ENCODE data around the gene RERE.
A peak's percentile ranks its signal among the peaks of the same experiment; 100 is the strongest.

Gene RERE

GRCh38 chr1:8816831-8817411 is 519 bp downstream of the RERE start:
- Histone ChIP-seq H3K9me3 (ENCODE audit: control insufficient read depth, low read length) (no peaks in the 10 kb centered on the region), H3K4me3 (ENCODE audit: extremely low read depth, insufficient read depth, low read length, poor library complexity, severe bottlenecking) (peak overlapping the region; percentile 93), H3K36me3 (ENCODE audit: control insufficient read depth, insufficient read depth, low read length) (no peaks in the 10 kb centered on the region), H3K27ac (ENCODE audit: low read depth, low read length, severe bottlenecking) (peak overlapping the region; percentile 93), H3K4me1 (ENCODE audit: control insufficient read depth, insufficient read depth, low read length, poor library complexity, severe bottlenecking) (peaks cover 20% of the 10 kb centered on the region)
- WGBS, 2 experiments (ENCODE audit: insufficient coverage in 2 of 2) = 0 to 1% methylated on average over 31 to 39 of the region's 41 CpGs

DNA sequence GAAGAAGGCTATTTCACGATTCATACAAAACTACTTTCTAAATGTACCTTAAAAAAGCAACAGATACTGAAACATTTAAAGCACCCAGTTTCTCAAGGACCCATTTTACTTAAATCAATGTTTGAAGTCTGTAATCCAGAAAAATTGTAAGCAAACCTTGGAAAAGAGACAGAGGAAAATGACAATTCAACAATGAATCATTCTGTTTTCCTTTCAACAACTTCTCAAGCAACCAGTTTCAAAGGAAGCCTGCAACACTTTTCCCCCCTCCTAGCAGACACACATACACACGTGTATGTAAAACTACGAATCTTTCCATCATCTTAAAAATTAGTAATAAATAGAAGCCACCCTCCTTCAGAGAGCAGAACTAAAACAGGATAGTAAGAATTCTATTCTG is 1.2 kb downstream of the RERE start:
- 40 to 67% methylated on average over 1 of the region's 3 CpGs for WGBS, 2 experiments (ENCODE audit: insufficient coverage in 2 of 2)
- no peaks in the 10 kb centered on the region for H3K9me3 ChIP-seq (ENCODE audit: control insufficient read depth, low read length)
- H3K4me1 ChIP-seq (ENCODE audit: control insufficient read depth, insufficient read depth, low read length, poor library complexity, severe bottlenecking) = peaks cover 15% of the 10 kb centered on the region
- H3K4me3 ChIP-seq (ENCODE audit: extremely low read depth, insufficient read depth, low read length, poor library complexity, severe bottlenecking) = peak overlapping the region; percentile 93
- H3K27ac ChIP-seq (ENCODE audit: low read depth, low read length, severe bottlenecking) = peak overlapping the region; percentile 93
- H3K36me3 ChIP-seq (ENCODE audit: control insufficient read depth, insufficient read depth, low read length) = no peaks in the 10 kb centered on the region

DNA sequence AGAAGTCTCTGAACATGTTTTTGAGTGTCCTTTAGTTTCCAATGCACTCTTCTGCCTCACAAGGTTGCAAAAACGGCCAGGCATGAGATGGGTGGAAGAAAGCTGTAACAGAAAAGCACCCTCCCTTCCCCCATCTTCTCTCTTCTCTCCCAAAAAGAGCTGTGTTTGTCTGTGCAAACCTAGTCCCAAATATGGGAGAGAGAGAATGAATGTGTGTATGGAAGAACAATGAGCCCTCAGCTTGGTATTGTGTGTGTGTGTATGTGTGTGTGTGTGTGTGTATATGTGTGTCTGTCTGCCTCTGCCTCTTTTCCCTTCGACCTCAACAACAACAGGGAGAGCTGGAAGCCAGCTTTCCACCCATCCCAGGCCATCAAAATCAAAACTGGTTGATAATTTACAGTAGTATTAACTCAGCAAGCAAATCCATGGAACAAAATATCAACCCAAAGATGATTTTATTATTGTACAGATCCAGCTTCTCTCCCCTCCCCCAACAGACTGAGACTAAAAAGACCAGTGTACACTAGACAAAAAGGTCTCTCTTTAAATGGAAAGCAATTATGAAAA is 1.8 kb downstream of the RERE start:
- Histone ChIP-seq H3K4me3 (ENCODE audit: extremely low read depth, insufficient read depth, low read length, poor library complexity, severe bottlenecking) (peak overlapping the region; percentile 93), H3K4me1 (ENCODE audit: control insufficient read depth, insufficient read depth, low read length, poor library complexity, severe bottlenecking) (peaks cover 15% of the 10 kb centered on the region), H3K27ac (ENCODE audit: low read depth, low read length, severe bottlenecking) (peak overlapping the region; percentile 93), H3K9me3 (ENCODE audit: control insufficient read depth, low read length) (no peaks in the 10 kb centered on the region), H3K36me3 (ENCODE audit: control insufficient read depth, insufficient read depth, low read length) (no peaks in the 10 kb centered on the region)
- no CpG with 5 or more reads among the region's 2 CpGs for WGBS, 2 experiments (ENCODE audit: insufficient coverage in 2 of 2)

DNA sequence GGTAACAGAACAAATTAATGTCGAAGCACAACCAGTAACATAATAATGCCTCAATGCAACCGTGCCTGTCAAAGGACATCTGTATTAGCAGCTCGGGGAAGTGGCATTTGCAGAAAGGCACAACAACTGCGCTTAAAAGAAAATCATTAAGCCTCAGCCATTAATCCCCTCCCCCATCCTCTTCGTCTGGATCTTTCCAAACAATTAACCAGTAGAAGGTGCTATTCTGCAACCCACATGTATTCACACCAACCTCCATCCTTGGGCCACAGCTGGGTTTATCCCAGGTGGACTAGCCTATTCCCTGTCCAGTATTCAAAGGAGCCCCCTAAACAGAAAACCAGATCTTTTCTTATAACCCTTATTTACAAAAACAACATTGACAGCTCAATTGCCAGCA is 2.6 kb downstream of the RERE start:
- Histone ChIP-seq H3K27ac (ENCODE audit: low read depth, low read length, severe bottlenecking) (no peak overlapping the region), H3K36me3 (ENCODE audit: control insufficient read depth, insufficient read depth, low read length) (no peaks in the 10 kb centered on the region), H3K4me3 (ENCODE audit: extremely low read depth, insufficient read depth, low read length, poor library complexity, severe bottlenecking) (no peak overlapping the region), H3K4me1 (ENCODE audit: control insufficient read depth, insufficient read depth, low read length, poor library complexity, severe bottlenecking) (peaks cover 15% of the 10 kb centered on the region), H3K9me3 (ENCODE audit: control insufficient read depth, low read length) (no peaks in the 10 kb centered on the region)
- WGBS, 2 experiments (ENCODE audit: insufficient coverage in 2 of 2) = 30 to 37% methylated on average over 4 to 5 of the region's 5 CpGs

DNA sequence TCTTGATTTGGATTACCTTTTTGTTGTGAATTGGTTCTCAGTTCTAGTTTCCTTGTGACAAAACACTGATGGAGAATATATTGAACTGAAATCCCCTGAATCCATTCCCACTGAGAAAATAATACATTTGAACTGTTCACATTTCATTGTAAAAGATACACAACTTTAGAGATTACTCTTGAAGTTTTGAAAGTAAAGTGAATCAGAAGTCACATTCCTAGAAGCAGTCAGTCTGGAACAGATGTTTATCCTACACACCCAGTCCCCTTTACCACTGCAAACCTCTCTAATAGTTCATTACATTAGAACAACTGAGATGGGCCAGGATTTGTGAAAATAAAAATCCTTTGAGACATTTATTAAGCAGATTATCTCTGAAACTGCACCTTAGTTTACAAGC is 3.4 kb downstream of the RERE start:
- H3K9me3 ChIP-seq (ENCODE audit: control insufficient read depth, low read length) = no peaks in the 10 kb centered on the region
- no peaks in the 10 kb centered on the region for H3K36me3 ChIP-seq (ENCODE audit: control insufficient read depth, insufficient read depth, low read length)
- no peak overlapping the region for H3K4me3 ChIP-seq (ENCODE audit: extremely low read depth, insufficient read depth, low read length, poor library complexity, severe bottlenecking)
- peaks cover 15% of the 10 kb centered on the region for H3K4me1 ChIP-seq (ENCODE audit: control insufficient read depth, insufficient read depth, low read length, poor library complexity, severe bottlenecking)
- H3K27ac ChIP-seq (ENCODE audit: low read depth, low read length, severe bottlenecking) = no peak overlapping the region

- WGBS, 2 experiments (ENCODE audit: insufficient coverage in 2 of 2) = 86 to 100% methylated on average over 2 of the region's 6 CpGs
- Histone ChIP-seq H3K36me3 (ENCODE audit: control insufficient read depth, insufficient read depth, low read length) (no peaks in the 10 kb centered on the region), H3K4me3 (ENCODE audit: extremely low read depth, insufficient read depth, low read length, poor library complexity, severe bottlenecking) (no peak overlapping the region), H3K4me1 (ENCODE audit: control insufficient read depth, insufficient read depth, low read length, poor library complexity, severe bottlenecking) (peaks cover 15% of the 10 kb centered on the region), H3K27ac (ENCODE audit: low read depth, low read length, severe bottlenecking) (no peak overlapping the region), H3K9me3 (ENCODE audit: control insufficient read depth, low read length) (no peaks in the 10 kb centered on the region)
Measured at GRCh38 chr1:8813016-8813763, 4.2 kb downstream of the RERE start.

DNA sequence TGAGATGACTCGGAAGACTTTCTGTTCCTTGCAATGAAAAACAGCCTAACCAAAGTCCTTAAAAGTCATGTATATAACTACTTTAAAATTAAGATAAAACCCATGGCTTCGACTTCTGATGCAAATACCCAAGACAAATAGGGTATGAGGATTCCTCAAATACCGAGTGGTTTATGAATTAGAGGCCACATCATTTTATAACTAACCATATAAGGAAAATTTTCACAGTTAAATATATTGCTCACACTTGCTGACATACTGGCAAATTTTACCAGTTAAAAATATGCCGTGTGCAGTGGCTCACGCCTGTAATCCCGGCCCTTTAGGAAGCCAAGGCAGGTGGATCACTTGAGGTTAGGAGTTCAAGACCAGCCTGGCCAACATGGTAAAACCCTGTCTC is 5.4 kb downstream of the RERE start:
- 83 to 100% methylated on average over 1 to 3 of the region's 6 CpGs for WGBS, 2 experiments (ENCODE audit: insufficient coverage in 2 of 2)
- Histone ChIP-seq H3K4me3 (ENCODE audit: extremely low read depth, insufficient read depth, low read length, poor library complexity, severe bottlenecking) (no peak overlapping the region), H3K36me3 (ENCODE audit: control insufficient read depth, insufficient read depth, low read length) (peaks cover 6% of the 10 kb centered on the region)

GRCh38 chr1:8810987-8811386 is 6.5 kb downstream of the RERE start:
- H3K4me3 ChIP-seq (ENCODE audit: extremely low read depth, insufficient read depth, low read length, poor library complexity, severe bottlenecking) = no peak overlapping the region
- WGBS, 2 experiments (ENCODE audit: insufficient coverage in 2 of 2) = 93% methylated on average over 4 of the region's 4 CpGs; no CpG with 5 or more reads in 1 of the 2 experiments

More for the DNA sequence above, 5.4 kb downstream of the RERE start:
- Histone ChIP-seq H3K9me3 (ENCODE audit: control insufficient read depth, low read length) (no peaks in the 10 kb centered on the region), H3K27ac (ENCODE audit: low read depth, low read length, severe bottlenecking) (no peak overlapping the region), H3K4me1 (ENCODE audit: control insufficient read depth, insufficient read depth, low read length, poor library complexity, severe bottlenecking) (peaks cover 15% of the 10 kb centered on the region)

GRCh38 chr1:8809342-8809736 is 8.1 kb downstream of the RERE start:
- Histone ChIP-seq H3K9me3 (ENCODE audit: control insufficient read depth, low read length) (no peaks in the 10 kb centered on the region), H3K4me1 (ENCODE audit: control insufficient read depth, insufficient read depth, low read length, poor library complexity, severe bottlenecking) (peaks cover 5% of the 10 kb centered on the region), H3K4me3 (ENCODE audit: extremely low read depth, insufficient read depth, low read length, poor library complexity, severe bottlenecking) (no peak overlapping the region), H3K36me3 (ENCODE audit: control insufficient read depth, insufficient read depth, low read length) (peaks cover 11% of the 10 kb centered on the region), H3K27ac (ENCODE audit: low read depth, low read length, severe bottlenecking) (no peak overlapping the region)
- no CpG with 5 or more reads among the region's 1 CpG for WGBS, 2 experiments (ENCODE audit: insufficient coverage in 2 of 2)

More at GRCh38 chr1:8810987-8811386, 6.5 kb downstream of the RERE start:
- Histone ChIP-seq H3K9me3 (ENCODE audit: control insufficient read depth, low read length) (no peaks in the 10 kb centered on the region), H3K27ac (ENCODE audit: low read depth, low read length, severe bottlenecking) (no peak overlapping the region), H3K36me3 (ENCODE audit: control insufficient read depth, insufficient read depth, low read length) (peaks cover 11% of the 10 kb centered on the region), H3K4me1 (ENCODE audit: control insufficient read depth, insufficient read depth, low read length, poor library complexity, severe bottlenecking) (peaks cover 15% of the 10 kb centered on the region)

DNA sequence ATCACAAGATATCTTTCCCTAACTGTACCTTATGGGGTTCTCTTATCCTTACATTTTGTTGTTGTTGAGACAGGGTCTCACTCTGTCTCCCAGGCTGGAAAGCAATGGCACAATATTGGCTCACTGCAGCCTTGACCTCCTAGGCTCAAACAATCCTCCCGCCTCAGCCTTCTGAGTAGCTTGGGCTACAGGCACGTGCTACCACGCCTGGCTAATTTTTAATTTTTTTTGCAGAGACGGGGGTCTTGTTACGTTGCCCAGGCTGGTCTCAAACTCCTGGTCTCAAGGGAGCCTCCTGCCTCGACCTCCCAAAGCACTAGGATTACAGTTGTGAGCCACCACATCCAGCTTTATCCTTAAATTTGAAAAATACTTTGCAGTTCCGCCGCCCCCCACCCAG is 10.4 kb downstream of the RERE start:
- 76 to 84% methylated on average over 6 to 8 of the region's 8 CpGs for WGBS, 2 experiments (ENCODE audit: insufficient coverage in 2 of 2)
- Histone ChIP-seq H3K27ac (ENCODE audit: low read depth, low read length, severe bottlenecking) (no peak overlapping the region), H3K4me3 (ENCODE audit: extremely low read depth, insufficient read depth, low read length, poor library complexity, severe bottlenecking) (no peak overlapping the region), H3K36me3 (ENCODE audit: control insufficient read depth, insufficient read depth, low read length) (peaks cover 11% of the 10 kb centered on the region), H3K4me1 (ENCODE audit: control insufficient read depth, insufficient read depth, low read length, poor library complexity, severe bottlenecking) (no peaks in the 10 kb centered on the region), H3K9me3 (ENCODE audit: control insufficient read depth, low read length) (no peaks in the 10 kb centered on the region)

- H3K4me3 ChIP-seq (ENCODE audit: extremely low read depth, insufficient read depth, low read length, poor library complexity, severe bottlenecking) = no peak overlapping the region
- H3K27ac ChIP-seq (ENCODE audit: low read depth, low read length, severe bottlenecking) = no peak overlapping the region
- H3K9me3 ChIP-seq (ENCODE audit: control insufficient read depth, low read length) = no peaks in the 10 kb centered on the region
- peaks cover 18% of the 10 kb centered on the region for H3K36me3 ChIP-seq (ENCODE audit: control insufficient read depth, insufficient read depth, low read length)
- no peaks in the 10 kb centered on the region for H3K4me1 ChIP-seq (ENCODE audit: control insufficient read depth, insufficient read depth, low read length, poor library complexity, severe bottlenecking)
- 79 to 85% methylated on average over 4 of the region's 5 CpGs for WGBS, 2 experiments (ENCODE audit: insufficient coverage in 2 of 2)
Measured at GRCh38 chr1:8800416-8800815, 17.0 kb downstream of the RERE start.
